Ramos (cell line): Measurements from ENCODE around the gene CRYBA4.

Source experiments
- in situ Hi-C: fragments of 300-500 bp; cut with MboI; formaldehyde crosslinking; loops from one replicate; pipeline ENCODE4 v1.14.3; 2022; ENCODE audit warnings: low sequenced_read_pairs; ENCODE audit not compliant: unreplicated experiment

The CRYBA4 gene

GRCh38 chr22:26621663-26622062 is at the start of gene CRYBA4:
Gene CRYBA4 (plus strand): TSS chr22:26621963. CDS start chr22:26622597, 634 bp downstream.
- in situ Hi-C loops: no loop called here

DNA sequence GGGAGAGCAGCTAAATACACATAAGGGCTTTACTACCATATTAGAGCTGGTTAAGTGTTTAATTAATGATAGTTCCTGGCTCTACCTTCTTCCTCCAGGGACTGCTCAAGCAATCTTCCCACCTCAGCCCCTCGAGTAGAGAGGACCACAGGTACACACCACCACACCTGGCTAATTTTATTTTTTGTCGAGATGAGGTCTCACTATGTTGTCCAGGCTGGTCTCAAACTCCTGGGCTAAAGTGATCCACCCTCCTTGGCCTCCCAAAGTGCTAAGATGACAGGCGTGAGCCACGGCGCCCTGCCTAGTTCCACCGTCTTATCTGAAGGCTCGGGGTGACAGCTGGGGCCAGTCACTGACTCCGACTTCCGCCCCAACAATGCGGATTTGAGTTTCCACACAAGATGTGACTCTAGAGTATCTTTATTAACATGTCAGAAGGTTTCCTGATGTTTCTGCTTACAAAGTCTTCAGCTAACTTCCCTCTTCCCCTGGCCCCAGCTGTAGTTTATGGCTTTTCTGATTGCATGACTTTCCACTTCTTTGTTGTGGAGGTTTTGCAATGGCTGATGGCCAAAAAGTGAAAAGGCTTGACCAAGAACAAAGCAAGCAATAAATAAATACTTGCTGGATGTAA is 48.6 kb upstream of the CRYBA4 start:
- in situ Hi-C loops: no loop called here

GRCh38 chr22:26574001-26574723 is 47.6 kb upstream of the CRYBA4 start:
- in situ Hi-C loops: no loop called here

GRCh38 chr22:26576026-26576680 is 45.6 kb upstream of the CRYBA4 start:
- in situ Hi-C loops: no loop called here

- in situ Hi-C loops: no loop called here
These were observed 44.7 kb upstream of the CRYBA4 start for GRCh38 chr22:26577081-26577480.

DNA sequence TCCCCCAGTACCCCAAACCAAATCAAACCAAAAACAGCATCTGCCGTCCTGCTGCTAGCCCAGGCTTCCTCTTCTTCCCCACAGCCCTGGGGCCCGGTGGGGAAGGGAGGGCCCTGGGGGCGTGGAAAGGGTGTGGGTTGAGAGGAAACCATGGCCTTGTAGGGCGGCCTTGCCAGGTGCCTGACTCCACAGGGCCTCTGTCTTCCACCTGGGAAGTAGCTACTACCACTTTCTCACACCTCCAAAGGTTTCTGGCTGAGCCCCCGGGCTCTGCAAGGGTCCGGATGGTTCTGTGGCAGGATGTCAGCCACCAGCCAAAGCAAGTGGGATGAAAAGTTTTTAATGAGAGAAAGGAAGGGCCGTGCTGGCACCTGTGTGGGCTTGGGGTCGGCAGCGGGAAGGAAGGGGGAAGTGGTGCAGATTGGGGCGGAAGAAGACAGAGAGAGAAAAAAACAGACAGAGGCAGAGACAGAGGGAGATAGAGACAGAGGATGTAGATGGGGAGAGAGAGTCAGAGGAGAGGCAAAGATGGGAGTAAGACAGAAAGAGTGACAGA is 42.4 kb upstream of the CRYBA4 start:
- in situ Hi-C loops: no loop called here

DNA sequence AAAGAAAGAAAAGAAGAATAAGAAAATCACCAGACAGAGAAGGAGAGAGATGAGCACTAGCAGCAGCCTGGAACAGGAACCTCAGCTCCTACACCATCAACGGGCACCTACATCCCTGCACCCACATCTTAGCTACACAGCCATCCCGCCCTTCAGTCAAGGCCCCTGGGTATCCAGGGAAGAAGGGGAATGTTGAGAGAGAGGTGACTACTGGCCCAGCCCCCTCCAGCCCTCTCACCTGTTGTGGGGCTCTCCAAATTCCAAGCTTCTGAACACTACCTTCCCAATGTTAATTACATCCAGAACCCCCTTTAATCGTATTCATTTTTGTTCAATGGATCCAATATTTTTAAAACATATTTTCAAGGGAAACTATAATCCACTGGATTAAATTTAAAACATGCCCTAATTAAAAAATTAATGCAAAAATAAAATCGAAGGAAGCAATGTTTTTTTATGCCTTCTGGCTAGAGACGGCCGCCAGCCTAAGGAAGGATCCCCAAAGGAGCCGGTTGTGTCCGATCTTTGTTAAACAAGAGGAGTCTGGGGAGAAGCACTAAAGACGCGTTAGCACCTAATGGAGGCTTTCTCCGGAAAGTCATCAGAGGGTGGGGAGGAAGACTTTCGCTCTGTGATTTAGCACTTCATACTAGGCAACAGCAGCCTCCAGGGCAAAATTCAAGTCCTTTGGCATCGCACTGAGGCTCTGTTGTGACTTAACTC is 41.4 kb upstream of the CRYBA4 start:
- in situ Hi-C loops: no loop called here

DNA sequence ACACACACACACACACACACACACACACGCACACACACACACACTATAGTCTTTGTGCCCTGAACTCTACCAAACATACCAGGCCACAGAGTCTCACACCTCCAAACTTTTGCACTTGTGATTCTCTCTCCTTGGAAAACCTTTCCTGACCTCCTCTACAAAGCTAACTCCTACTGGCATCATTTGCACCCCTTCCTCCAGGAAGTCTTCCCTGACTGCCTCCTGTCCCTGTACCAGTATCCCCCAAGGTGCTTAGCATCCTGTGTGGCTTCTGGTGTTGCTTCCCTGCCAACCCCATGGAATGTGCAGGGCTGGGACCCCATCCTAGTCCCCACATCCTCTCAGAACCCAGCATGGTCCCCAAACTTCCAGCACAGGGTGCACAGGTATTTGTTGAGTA is 40.7 kb upstream of the CRYBA4 start:
- in situ Hi-C loops: no loop called here

DNA sequence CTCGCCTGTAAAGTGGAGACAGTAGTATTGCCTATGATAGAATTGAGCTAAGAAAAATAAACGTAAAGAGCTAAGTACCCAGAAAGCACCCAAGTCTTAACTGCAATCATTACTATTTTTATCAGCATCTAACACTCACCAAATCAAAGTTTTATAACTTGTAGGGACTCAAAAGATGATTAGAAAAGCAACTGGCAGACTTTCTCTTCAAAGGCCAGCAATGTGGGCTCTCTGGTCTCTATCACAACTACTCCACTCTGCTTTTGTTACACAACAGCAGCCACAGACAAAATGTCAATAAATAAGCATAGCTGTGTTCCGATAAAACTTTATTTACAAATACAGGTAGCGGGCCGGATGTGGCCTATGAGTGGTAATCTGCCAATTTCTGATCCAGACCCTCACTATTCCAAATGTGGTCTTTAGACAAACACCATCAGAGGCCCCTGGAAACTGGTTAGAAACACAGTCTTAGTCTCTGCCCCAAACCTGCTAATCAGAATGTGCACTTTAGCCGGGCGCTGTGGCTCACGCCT is 40.1 kb upstream of the CRYBA4 start:
- in situ Hi-C loops: no loop called here

DNA sequence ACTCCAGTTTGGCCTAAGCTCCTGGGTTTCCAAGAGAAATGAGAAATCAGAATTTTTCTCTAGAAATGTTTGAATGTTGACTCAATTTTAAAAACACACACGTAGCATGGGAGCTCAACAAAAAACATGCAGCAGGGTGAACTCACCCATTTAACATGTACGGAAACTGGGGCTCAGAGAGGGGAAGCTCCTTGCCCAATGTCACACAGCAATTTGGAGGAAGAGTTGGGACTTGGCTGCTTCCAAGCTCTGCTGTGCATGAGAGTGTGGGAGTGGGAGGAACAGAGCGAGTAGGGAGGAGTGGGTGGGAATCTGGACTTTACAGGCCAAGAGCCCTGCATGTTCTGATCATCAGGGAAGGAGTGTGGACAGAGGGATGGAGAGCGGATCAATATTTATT is 37.8 kb upstream of the CRYBA4 start:
- in situ Hi-C loops: no loop called here

GRCh38 chr22:26585104-26585790 is 36.5 kb upstream of the CRYBA4 start:
- in situ Hi-C loops: no loop called here

DNA sequence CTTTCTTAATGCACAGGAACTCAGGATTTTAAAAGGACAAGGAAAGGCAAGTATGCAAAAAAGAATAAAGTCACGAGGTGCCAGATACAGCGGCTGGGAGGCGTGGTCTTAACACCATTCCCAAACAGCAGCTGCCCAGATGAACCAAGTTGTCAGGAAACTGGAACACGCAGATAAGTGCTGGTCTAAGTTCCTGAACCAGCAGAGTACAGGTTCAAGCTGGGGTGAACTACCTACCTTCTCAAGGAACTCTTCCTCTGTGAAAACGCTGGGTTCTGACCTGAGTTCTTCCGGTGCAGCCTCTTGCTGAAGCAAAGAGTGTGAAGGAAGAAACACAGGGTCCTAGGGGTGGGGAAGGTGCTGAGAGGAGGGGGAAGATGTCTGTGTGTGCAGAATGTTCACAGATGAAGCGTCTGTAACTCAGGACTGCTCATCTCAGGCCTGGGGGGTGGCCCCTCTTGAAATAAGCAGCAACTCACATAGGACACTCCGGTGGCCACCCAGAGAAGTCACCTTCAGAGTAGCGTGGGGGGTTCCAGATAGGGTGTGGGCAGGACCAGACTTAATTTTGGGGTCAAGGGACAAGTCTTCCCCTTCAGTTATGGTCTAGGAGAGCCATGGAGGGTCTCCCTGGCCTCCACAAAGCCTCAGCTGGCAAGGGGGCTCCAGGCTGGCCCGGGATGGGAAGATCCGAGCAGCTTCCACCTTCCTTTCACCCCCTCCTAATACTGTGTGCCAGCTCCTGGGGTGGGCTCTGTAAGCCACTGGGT is 35.0 kb upstream of the CRYBA4 start:
- in situ Hi-C loops: no loop called here

GRCh38 chr22:26587991-26588613 is 33.7 kb upstream of the CRYBA4 start:
- in situ Hi-C loops: no loop called here

GRCh38 chr22:26588729-26589366 is 32.9 kb upstream of the CRYBA4 start:
- in situ Hi-C loops: no loop called here

DNA sequence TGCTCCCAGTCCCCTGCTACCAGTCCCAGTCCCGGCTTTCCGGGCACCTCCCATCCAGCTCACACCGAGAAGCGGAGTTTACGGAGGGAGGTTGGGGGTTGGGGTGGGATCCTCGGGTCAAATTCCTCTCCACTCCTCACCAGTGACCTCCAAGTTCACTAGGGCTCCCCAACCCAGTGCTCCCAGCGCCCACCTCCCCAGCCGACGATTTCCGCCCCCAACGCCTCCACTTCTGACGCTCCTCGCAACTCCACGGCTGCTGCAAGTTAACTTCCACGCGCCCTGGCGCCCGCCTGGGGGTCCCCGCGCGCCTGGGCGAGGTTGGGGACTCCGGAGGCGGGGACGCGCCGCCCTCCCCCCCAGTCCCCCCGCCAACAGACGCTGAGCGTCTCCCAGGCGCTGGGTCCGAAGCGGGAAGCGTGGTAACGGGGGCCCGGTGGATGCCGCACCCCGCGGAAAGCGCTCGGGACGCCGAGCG is 32.4 kb upstream of the CRYBA4 start:
- in situ Hi-C loops: no loop called here

DNA sequence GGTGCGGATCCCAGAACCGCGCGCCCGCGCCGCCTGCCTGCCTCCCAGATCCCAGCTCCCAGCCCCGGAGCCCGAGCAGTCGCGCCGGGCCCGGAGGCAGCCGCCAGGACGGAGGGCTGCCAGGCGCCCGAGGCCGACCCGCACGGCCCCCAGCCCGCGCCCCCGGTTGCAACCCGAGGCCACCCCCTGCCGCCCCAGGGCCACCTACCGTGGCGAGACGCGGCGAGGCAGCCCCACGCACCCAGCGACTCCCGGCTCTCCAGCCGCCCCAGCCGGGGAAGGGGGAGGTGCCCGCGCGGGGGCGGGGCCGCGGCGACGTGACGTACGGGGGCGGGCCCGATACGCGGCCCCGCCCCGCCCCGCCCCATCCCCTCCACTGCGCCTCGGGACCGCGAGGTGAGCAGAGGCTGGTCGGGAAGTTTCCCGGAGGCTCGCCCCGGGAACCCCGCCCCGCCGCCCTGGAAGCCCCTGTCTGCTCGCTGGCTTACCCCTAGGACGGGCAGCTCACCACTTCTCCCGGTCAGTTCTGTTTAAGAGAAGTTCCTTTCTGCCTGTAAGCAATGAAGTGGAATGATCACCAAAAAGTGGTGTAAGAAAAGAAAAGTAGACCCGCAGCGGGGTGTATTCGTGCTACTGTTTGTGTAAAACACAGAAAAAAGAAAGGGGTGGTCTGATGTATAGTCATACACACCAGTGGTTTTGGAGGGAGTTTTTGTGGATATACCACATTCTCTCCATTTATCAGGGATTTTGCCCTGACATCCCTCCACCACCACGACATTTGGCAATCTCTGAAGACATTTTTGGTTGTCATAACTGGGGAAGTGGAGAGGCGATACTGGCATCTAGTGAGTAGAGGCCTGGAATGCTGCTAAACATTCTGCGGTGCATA is 31.7 kb upstream of the CRYBA4 start, which contains the start of gene TPST2:
Gene TPST2, minus strand, starts transcription at position 288 of the 892 bp plus-strand sequence. CDS start 48,502 bp downstream, outside the sequence.
- in situ Hi-C loops: no loop called here

DNA sequence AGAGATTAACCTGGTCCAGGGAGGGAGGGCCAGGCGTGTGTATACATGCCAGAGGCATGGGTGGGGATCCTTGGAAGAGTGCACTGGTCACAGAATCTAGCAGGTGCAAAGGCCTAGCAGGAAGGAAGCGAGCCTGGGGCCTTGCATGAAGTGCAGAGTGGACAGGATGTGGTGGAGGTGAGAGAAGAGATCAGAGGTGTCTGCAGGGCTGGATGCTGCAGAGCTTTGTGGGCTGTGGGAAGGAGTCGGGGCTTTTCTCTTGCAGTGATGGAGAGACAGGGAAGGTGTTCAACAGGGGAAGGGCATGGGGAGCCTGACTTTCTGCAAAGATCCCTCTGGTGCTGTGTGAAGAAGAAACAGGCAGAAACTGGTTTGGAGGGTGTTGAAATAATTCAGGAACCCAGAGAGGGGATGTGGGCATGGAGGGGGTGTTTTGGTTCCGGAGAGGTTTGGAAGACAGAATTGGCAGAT is 29.3 kb upstream of the CRYBA4 start:
- in situ Hi-C loops: no loop called here
